ENCODE measurements around the gene TNFAIP8. TPM values are rescaled to one million over a fixed set of nuclear protein-coding genes. Genes with fewer than 3 reads are reported as not detected.
A peak's percentile ranks its signal among the peaks of the same experiment; 100 is the strongest.

The TNFAIP8 gene
- total RNA-seq, 3 donors from 2014 or later = 275 to 314 (median 282) TPM

GRCh38 chr5:119395080-119395836 is 39.4 kb downstream of the TNFAIP8 start:
- peaks cover 54% of the 10 kb centered on the region for H3K36me3 Mint-ChIP-seq (ENCODE audit: insufficient read depth)
- ATAC-seq (peak; percentile 2 to 5), DNase-seq (no peak)
- H3K9me3 Mint-ChIP-seq = no peaks in the 10 kb centered on the region
- H3K27me3 Mint-ChIP-seq (ENCODE audit: low read depth) = no peaks in the 10 kb centered on the region
- H3K4me3 Mint-ChIP-seq = peak overlapping the region; percentile 19
- peaks cover 92% of the 10 kb centered on the region for H3K4me1 Mint-ChIP-seq (ENCODE audit: low read depth)

GRCh38 chr5:119396030-119396664 is 40.3 kb downstream of the TNFAIP8 start:
- peaks cover 49% of the 10 kb centered on the region for H3K36me3 Mint-ChIP-seq (ENCODE audit: insufficient read depth)
- no peak for DNase-seq

GRCh38 chr5:119397518-119398380 is 41.9 kb downstream of the TNFAIP8 start:
- Mint-ChIP-seq H3K27me3 (ENCODE audit: low read depth) (no peaks in the 10 kb centered on the region), H3K36me3 (ENCODE audit: insufficient read depth) (peaks cover 37% of the 10 kb centered on the region), H3K9me3 (no peaks in the 10 kb centered on the region), H3K4me1 (ENCODE audit: low read depth) (peaks cover 82% of the 10 kb centered on the region), H3K4me3 (no peak overlapping the region)
- ATAC-seq = peak; percentile 77 to 78
- peak; percentile 20 for DNase-seq

More at GRCh38 chr5:119396030-119396664, 40.3 kb downstream of the TNFAIP8 start:
- H3K4me3 Mint-ChIP-seq = peak overlapping the region; percentile 51
- H3K4me1 Mint-ChIP-seq (ENCODE audit: low read depth) = peaks cover 88% of the 10 kb centered on the region
- ATAC-seq = no peak
- no peaks in the 10 kb centered on the region for H3K27me3 Mint-ChIP-seq (ENCODE audit: low read depth)
- no peaks in the 10 kb centered on the region for H3K9me3 Mint-ChIP-seq

GRCh38 chr5:119398727-119399466 is 43.1 kb downstream of the TNFAIP8 start:
- Mint-ChIP-seq H3K4me1 (ENCODE audit: low read depth) (peaks cover 74% of the 10 kb centered on the region), H3K36me3 (ENCODE audit: insufficient read depth) (peaks cover 26% of the 10 kb centered on the region), H3K9me3 (no peaks in the 10 kb centered on the region), H3K27me3 (ENCODE audit: low read depth) (no peaks in the 10 kb centered on the region), H3K4me3 (no peak overlapping the region)
- no peak for ATAC-seq
- no peak for DNase-seq

GRCh38 chr5:119400245-119400644 is 44.4 kb downstream of the TNFAIP8 start:
- no peaks in the 10 kb centered on the region for H3K27me3 Mint-ChIP-seq (ENCODE audit: low read depth)
- ATAC-seq (peak; percentile 44 to 57), DNase-seq (no peak)
- peaks cover 64% of the 10 kb centered on the region for H3K4me1 Mint-ChIP-seq (ENCODE audit: low read depth)
- peaks cover 17% of the 10 kb centered on the region for H3K36me3 Mint-ChIP-seq (ENCODE audit: insufficient read depth)
- no peak overlapping the region for H3K4me3 Mint-ChIP-seq
- no peaks in the 10 kb centered on the region for H3K9me3 Mint-ChIP-seq

GRCh38 chr5:119402081-119402480 is 46.3 kb downstream of the TNFAIP8 start:
- DNase-seq = no peak
- ATAC-seq = no peak
- no peaks in the 10 kb centered on the region for H3K9me3 Mint-ChIP-seq
- peaks cover 49% of the 10 kb centered on the region for H3K4me1 Mint-ChIP-seq (ENCODE audit: low read depth)
- no peak overlapping the region for H3K4me3 Mint-ChIP-seq
- H3K27me3 Mint-ChIP-seq (ENCODE audit: low read depth) = no peaks in the 10 kb centered on the region
- H3K36me3 Mint-ChIP-seq (ENCODE audit: insufficient read depth) = peaks cover 3% of the 10 kb centered on the region

GRCh38 chr5:119402555-119402954 is 46.7 kb downstream of the TNFAIP8 start:
- no peaks in the 10 kb centered on the region for H3K9me3 Mint-ChIP-seq
- peaks cover 3% of the 10 kb centered on the region for H3K36me3 Mint-ChIP-seq (ENCODE audit: insufficient read depth)
- H3K4me3 Mint-ChIP-seq = no peak overlapping the region
- H3K27me3 Mint-ChIP-seq (ENCODE audit: low read depth) = no peaks in the 10 kb centered on the region
- no peak for DNase-seq
- ATAC-seq = no peak
- H3K4me1 Mint-ChIP-seq (ENCODE audit: low read depth) = peaks cover 45% of the 10 kb centered on the region

- H3K27me3 Mint-ChIP-seq (ENCODE audit: low read depth) = no peaks in the 10 kb centered on the region
- no peak overlapping the region for H3K4me3 Mint-ChIP-seq
- no peak for ATAC-seq
- DNase-seq = no peak
- H3K9me3 Mint-ChIP-seq = no peaks in the 10 kb centered on the region
- H3K4me1 Mint-ChIP-seq (ENCODE audit: low read depth) = peaks cover 32% of the 10 kb centered on the region
- peaks cover under 1% of the 10 kb centered on the region for H3K36me3 Mint-ChIP-seq (ENCODE audit: insufficient read depth)
Measured at GRCh38 chr5:119404033-119404432, 48.2 kb downstream of the TNFAIP8 start.

GRCh38 chr5:119405419-119405818 is 49.6 kb downstream of the TNFAIP8 start:
- Mint-ChIP-seq H3K27me3 (ENCODE audit: low read depth) (no peaks in the 10 kb centered on the region), H3K4me1 (ENCODE audit: low read depth) (peaks cover 32% of the 10 kb centered on the region), H3K4me3 (no peak overlapping the region), H3K36me3 (ENCODE audit: insufficient read depth) (no peaks in the 10 kb centered on the region), H3K9me3 (no peaks in the 10 kb centered on the region)
- DNase-seq (no peak), ATAC-seq (peak; percentile 27 to 43)

GRCh38 chr5:119406551-119407110 is 50.8 kb downstream of the TNFAIP8 start:
- ATAC-seq (no peak), DNase-seq (no peak)
- H3K4me3 Mint-ChIP-seq = no peak overlapping the region
- H3K9me3 Mint-ChIP-seq = no peaks in the 10 kb centered on the region
- no peaks in the 10 kb centered on the region for H3K36me3 Mint-ChIP-seq (ENCODE audit: insufficient read depth)
- no peaks in the 10 kb centered on the region for H3K27me3 Mint-ChIP-seq (ENCODE audit: low read depth)
- peaks cover 42% of the 10 kb centered on the region for H3K4me1 Mint-ChIP-seq (ENCODE audit: low read depth)

GRCh38 chr5:119409235-119409815 is 53.5 kb downstream of the TNFAIP8 start:
- no peaks in the 10 kb centered on the region for H3K36me3 Mint-ChIP-seq (ENCODE audit: insufficient read depth)
- no peak for ATAC-seq
- no peak overlapping the region for H3K4me3 Mint-ChIP-seq
- DNase-seq = no peak
- H3K4me1 Mint-ChIP-seq (ENCODE audit: low read depth) = peaks cover 40% of the 10 kb centered on the region
- H3K27me3 Mint-ChIP-seq (ENCODE audit: low read depth) = no peaks in the 10 kb centered on the region
- no peaks in the 10 kb centered on the region for H3K9me3 Mint-ChIP-seq

- peak overlapping the region; percentile 41 for H3K4me3 Mint-ChIP-seq
- no peak for DNase-seq
- H3K36me3 Mint-ChIP-seq (ENCODE audit: insufficient read depth) = no peaks in the 10 kb centered on the region
- no peaks in the 10 kb centered on the region for H3K27me3 Mint-ChIP-seq (ENCODE audit: low read depth)
- H3K4me1 Mint-ChIP-seq (ENCODE audit: low read depth) = peaks cover 41% of the 10 kb centered on the region
- ATAC-seq = no peak
- H3K9me3 Mint-ChIP-seq = no peaks in the 10 kb centered on the region
Measured at GRCh38 chr5:119410448-119411159, 54.8 kb downstream of the TNFAIP8 start.

Measured in activated T-cell treated with anti-CD3 and anti-CD28 coated beads, Interleukin-2, amount 50 U/mL, for 4 hours (primary cell).